Inflammatory macrophage treated with lipopolysaccharide for 4 hours (primary cell): Measurements from ENCODE around the gene DAAM2.

Experiments used
- DNase-seq: peaks from one replicate; pipeline ENCODE4 v3.0.0-alpha.2; 2020

Gene DAAM2

GRCh38 chr6:39791850-39792539, at the start of gene DAAM2:
DAAM2 (plus strand) TSS chr6:39792376; CDS start chr6:39856303, 63,927 bp downstream.
- no peak for DNase-seq

- DNase-seq = no peak
These were observed 45.4 kb upstream of the DAAM2 start for GRCh38 chr6:39746795-39747194.

- DNase-seq = no peak
These were observed 39.1 kb upstream of the DAAM2 start for GRCh38 chr6:39752835-39753724.

- no peak for DNase-seq
These were observed 38.5 kb upstream of the DAAM2 start for GRCh38 chr6:39753725-39754045.

- no peak for DNase-seq
These were observed 37.6 kb upstream of the DAAM2 start for GRCh38 chr6:39754514-39755115.

- DNase-seq = no peak
These were observed 36.9 kb upstream of the DAAM2 start for GRCh38 chr6:39755231-39755630.

GRCh38 chr6:39756582-39756981, 35.6 kb upstream of the DAAM2 start:
- no peak for DNase-seq

- DNase-seq = no peak
These were observed 33.1 kb upstream of the DAAM2 start for GRCh38 chr6:39758905-39759605.

- no peak for DNase-seq
These were observed 31.8 kb upstream of the DAAM2 start for GRCh38 chr6:39760226-39760952.

GRCh38 chr6:39765508-39766065, 26.6 kb upstream of the DAAM2 start:
- no peak for DNase-seq

- no peak for DNase-seq
These were observed 23.2 kb upstream of the DAAM2 start for GRCh38 chr6:39769012-39769411.

- DNase-seq = no peak
These were observed 21.7 kb upstream of the DAAM2 start for GRCh38 chr6:39770446-39770845.

- no peak for DNase-seq
These were observed 19.5 kb upstream of the DAAM2 start for GRCh38 chr6:39772559-39773273.

- DNase-seq = no peak
These were observed 18.4 kb upstream of the DAAM2 start for GRCh38 chr6:39773782-39774181.

GRCh38 chr6:39776581-39776980, 15.6 kb upstream of the DAAM2 start:
- DNase-seq = no peak

- DNase-seq = no peak
These were observed 15.0 kb upstream of the DAAM2 start for GRCh38 chr6:39777218-39777617.

- DNase-seq = no peak
These were observed 14.5 kb upstream of the DAAM2 start for GRCh38 chr6:39777661-39778060.

GRCh38 chr6:39778581-39779255, 13.5 kb upstream of the DAAM2 start:
- DNase-seq = no peak

- DNase-seq = no peak
These were observed 6.9 kb upstream of the DAAM2 start for GRCh38 chr6:39785281-39785680.

GRCh38 chr6:39786649-39787048, 5.5 kb upstream of the DAAM2 start:
- no peak for DNase-seq

GRCh38 chr6:39787322-39787721, 4.9 kb upstream of the DAAM2 start:
- no peak for DNase-seq
